HEK293 (cell line): ENCODE data around the gene COMMD4.

ENCODE experiments used
- BCL11B ChIP-seq: fragments of 450-650 bp; formaldehyde crosslinking; IDR thresholded peaks from 2 replicates; pipeline ENCODE4 v1.5.1; 2016; ENCODE audit warnings: low read depth, missing biosample characterization, missing genetic modification characterization
- CTCF ChIP-seq: fragments of 450-650 bp; formaldehyde crosslinking; IDR thresholded peaks from 2 replicates; pipeline ENCODE4 v1.5.1; 2016; ENCODE audit warnings: missing biosample characterization, missing genetic modification characterization
- KLF9 ChIP-seq: fragments of 450-650 bp; formaldehyde crosslinking; IDR thresholded peaks from 2 replicates; pipeline ENCODE4 v1.5.1; 2016; ENCODE audit warnings: missing biosample characterization, missing genetic modification characterization, low read depth
- TSHZ1 ChIP-seq: fragments of 450-650 bp; formaldehyde crosslinking; IDR thresholded peaks from 2 replicates; pipeline ENCODE4 v1.5.1; 2016; ENCODE audit warnings: missing biosample characterization, missing genetic modification characterization, borderline replicate concordance
- ZNF132 ChIP-seq: fragments of 450-650 bp; formaldehyde crosslinking; IDR thresholded peaks from 2 replicates; pipeline ENCODE4 v1.5.1; 2017; ENCODE audit warnings: missing biosample characterization, missing genetic modification characterization, borderline replicate concordance
- ZNF133 ChIP-seq: fragments of 450-650 bp; formaldehyde crosslinking; IDR thresholded peaks from 2 replicates; pipeline ENCODE4 v1.5.1; 2016; ENCODE audit warnings: missing biosample characterization, missing genetic modification characterization
- ZNF274 ChIP-seq, 2 experiments: fragments of 200-500 bp in 1 of 2; fragments of 450-650 bp in 1 of 2; sonication (Bioruptor generic) in 1 of 2; formaldehyde crosslinking in 1 of 2; IDR thresholded peaks; 2 replicates each; pipeline versions ENCODE4 v1.5.1 to v1.6.1; 2014 to 2016; ENCODE audit warnings: borderline replicate concordance in 1 of 2, inconsistent platforms in 1 of 2, low read length in 1 of 2, missing biosample characterization in 1 of 2, missing genetic modification characterization in 1 of 2
- ZNF555 ChIP-seq: fragments of 450-650 bp; formaldehyde crosslinking; conservative IDR thresholded peaks from 2 replicates; pipeline ENCODE4 v1.5.1; 2017; ENCODE audit warnings: missing biosample characterization, mild to moderate bottlenecking, missing genetic modification characterization, inconsistent platforms
- ZNF600 ChIP-seq: fragments of 450-650 bp; formaldehyde crosslinking; IDR thresholded peaks from 2 replicates; pipeline ENCODE4 v1.5.1; 2016; ENCODE audit warnings: missing biosample characterization, missing genetic modification characterization
- ZNF768 ChIP-seq: fragments of 450-650 bp; formaldehyde crosslinking; IDR thresholded peaks from 2 replicates; pipeline ENCODE4 v1.5.1; 2018; ENCODE audit warnings: missing biosample characterization, mild to moderate bottlenecking, missing genetic modification characterization

DNA sequence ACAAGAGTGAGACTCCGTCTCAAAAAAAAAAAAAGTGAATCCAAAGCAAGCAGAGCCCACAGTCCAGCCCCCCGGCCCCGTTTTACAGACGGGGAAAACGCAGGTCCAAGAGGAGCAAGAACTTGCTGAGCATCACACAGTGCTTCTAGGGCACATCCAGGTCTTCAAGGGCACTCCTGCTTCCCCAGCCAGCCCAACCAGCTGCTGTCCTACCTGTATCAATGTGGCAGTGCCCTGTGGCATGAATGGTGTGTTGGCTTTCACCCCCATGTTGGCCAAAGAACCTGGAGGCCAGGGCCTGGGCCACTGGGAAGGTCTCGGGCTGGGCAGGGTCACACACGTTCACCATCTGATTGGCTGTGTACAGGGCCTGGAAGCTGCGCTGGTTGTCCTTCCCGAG is 27.9 kb downstream of the COMMD4 start:
- TF ChIP-seq CTCF (tag by site-specific recombination), result no peak
- TF ChIP-seq KLF9 (tag by site-specific recombination), result no peak
- TF ChIP-seq ZNF768, result no peak
- no peak for TF ChIP-seq TSHZ1 (tag by site-specific recombination)
- TF ChIP-seq BCL11B, result no peak
- TF ChIP-seq ZNF133 (tag by site-specific recombination), result no peak
- no peak for TF ChIP-seq ZNF132
- TF ChIP-seq ZNF274 (IDR thresholded peaks at IDR 0.05; ENCODE audit: low read length), result no peak
- no peak for TF ChIP-seq ZNF274 (tag by site-specific recombination; IDR thresholded peaks at IDR 0.05; ENCODE audit: borderline replicate concordance)
- TF ChIP-seq ZNF555 (tag by site-specific recombination), result no peak
- TF ChIP-seq ZNF600 (tag by site-specific recombination), result no peak
